ENCODE measurements around the gene HMGN4. TPM values are rescaled to one million over a fixed set of nuclear protein-coding genes. Genes with fewer than 3 reads are reported as not detected.

The HMGN4 gene
- total and polyA plus RNA-seq, 2 of the 8 experiments (the other 6 are each of a cell fraction or from before 2014, with no cell fraction given): 23.4 to 66.4 TPM

- TF ChIP-seq CTCF (IDR thresholded peaks at IDR 0.05; ENCODE audit: control extremely low read depth in 1 of 3, insufficient read depth in 1 of 3, low read depth in 1 of 3, low read length in 3 of 3): no peak
- no peak for TF ChIP-seq RXRA (IDR thresholded peaks at IDR 0.05; ENCODE audit: insufficient read depth, low read depth, low read length)
- TF ChIP-seq RBBP5 (IDR thresholded peaks at IDR 0.05; ENCODE audit: borderline replicate concordance, low read depth, low read length): no peak
- TF ChIP-seq ZNF274 (IDR thresholded peaks at IDR 0.05; ENCODE audit: borderline replicate concordance, extremely low read depth, low read length): no peak
- no peak for TF ChIP-seq CTBP2 (IDR thresholded peaks at IDR 0.05; ENCODE audit: borderline replicate concordance, insufficient read depth, insufficient read length, low read length)
Measured at GRCh38 chr6:26594131-26594498, 55.9 kb downstream of the HMGN4 start (continued).
